HepG2 (cell line): ENCODE results near the gene IGFBP6. TPM values are rescaled to one million over a fixed set of nuclear protein-coding genes. Genes with fewer than 3 reads are reported as not detected.
A peak's percentile ranks its signal among the peaks of the same experiment; 100 is the strongest.

Experiments used
- BHLHE40 ChIP-seq: IDR thresholded peaks from 2 replicates; pipeline ENCODE4 v1.6.1; 2011; ENCODE audit warnings: low read length, improper control_type of control experiment
- FOSL2 ChIP-seq: sonication (generic); formaldehyde crosslinking; IDR thresholded peaks from 2 replicates; pipeline ENCODE4 v1.4.0; 2020; ENCODE audit warnings: missing genetic modification reagents
- FOXP1 ChIP-seq, 2 experiments: fragments of 450-650 bp in 1 of 2; IDR thresholded peaks; 2 replicates each; pipeline ENCODE4 v1.6.1; 2017 to 2018; ENCODE audit warnings: antibody characterized with exemption in 1 of 2
- HMGA1 ChIP-seq: sonication (generic); formaldehyde crosslinking; conservative IDR thresholded peaks from 2 replicates; pipeline ENCODE4 v1.4.0; 2020; ENCODE audit warnings: missing genetic modification reagents
- KDM5A ChIP-seq: fragments of 200-600 bp; sonication (generic); IDR thresholded peaks from 2 replicates; pipeline ENCODE4 v1.7.0; 2018; ENCODE audit warnings: antibody characterized with exemption, mild to moderate bottlenecking, low read length, borderline replicate concordance
- PITX1 ChIP-seq: sonication (generic); formaldehyde crosslinking; IDR thresholded peaks from 2 replicates; pipeline ENCODE4 v1.5.1; 2020; ENCODE audit warnings: mild to moderate bottlenecking, missing genetic modification reagents
- SALL2 ChIP-seq: sonication (generic); formaldehyde crosslinking; IDR thresholded peaks from 2 replicates; pipeline ENCODE4 v1.8.1; 2023; ENCODE audit warnings: mild to moderate bottlenecking, missing genetic modification reagents, inconsistent platforms
- ZNF17 ChIP-seq: sonication (generic); formaldehyde crosslinking; IDR thresholded peaks from 2 replicates; pipeline ENCODE4 v1.5.0; 2020; ENCODE audit warnings: mild to moderate bottlenecking, missing genetic modification reagents
- ZNF446 ChIP-seq: sonication (generic); formaldehyde crosslinking; IDR thresholded peaks from 2 replicates; pipeline ENCODE4 v1.5.0; 2020; ENCODE audit warnings: mild to moderate bottlenecking, missing genetic modification reagents
- ZNF660 ChIP-seq: sonication (generic); formaldehyde crosslinking; IDR thresholded peaks from 2 replicates; pipeline ENCODE4 v1.5.1; 2020; ENCODE audit warnings: mild to moderate bottlenecking, low read depth, missing genetic modification reagents, borderline replicate concordance
- ZNF746 ChIP-seq: sonication (generic); formaldehyde crosslinking; IDR thresholded peaks from 2 replicates; pipeline ENCODE4 v1.8.0; 2022; ENCODE audit warnings: mild to moderate bottlenecking, missing genetic modification reagents
- ZNF792 ChIP-seq: IDR thresholded peaks from 2 replicates; pipeline ENCODE4 v1.6.1; 2016
- polyA plus RNA-seq, 8 experiments: library from polyadenylated mRNA; depleted of rRNA in 3 of 8; stranded (reverse) in 7 of 8; unstranded in 1 of 8; fragments of >200 nt; fragmentation: Illumina TruSeq in 4 of 8; extraction: Trizol in 4 of 8; gene quantifications; 2 replicates each; pipeline versions ENCODE4 v1.2.1 to v1.2.3, GENCODE V29; 2011 to 2016; ENCODE audit warnings: low read depth in 4 of 8, missing spikeins in 1 of 8, mixed read lengths in 1 of 8; ENCODE audit not compliant: insufficient read depth in 1 of 8
- total RNA-seq, 5 experiments: library from RNA; depleted of rRNA; stranded (reverse); fragments of >200 nt; fragmentation: Illumina TruSeq; extraction: Trizol; gene quantifications; 2 replicates each; pipeline ENCODE4 v1.2.3, GENCODE V29; 2016; ENCODE audit warnings: low read depth in 1 of 5
- TF ChIP-seq, protein P1 (sequence below): sonication (generic); formaldehyde crosslinking; IDR thresholded peaks from 2 replicates; pipeline ENCODE4 v1.4.0; 2020; ENCODE audit warnings: missing genetic modification reagents
- TF ChIP-seq, protein P2 (sequence below): IDR thresholded peaks from 2 replicates; pipeline ENCODE4 v1.6.1; 2018; ENCODE audit warnings: missing genetic modification reagents
- TF ChIP-seq, protein P3 (sequence below): fragments of 450-650 bp; IDR thresholded peaks from 2 replicates; pipeline ENCODE4 v1.6.1; 2016
- TF ChIP-seq, protein P4 (sequence below), 2 experiments: sonication (generic) in 1 of 2; formaldehyde crosslinking in 1 of 2; IDR thresholded peaks; 2 replicates each; pipeline versions ENCODE4 v1.6.1 to v1.9.0; 2014 to 2022; ENCODE audit warnings: antibody characterized with exemption in 1 of 2, borderline replicate concordance in 1 of 2, inconsistent platforms in 1 of 2, low read depth in 1 of 2, missing genetic modification reagents in 1 of 2
- TF ChIP-seq, protein P5 (sequence below): sonication (generic); formaldehyde crosslinking; IDR thresholded peaks from 2 replicates; pipeline ENCODE4 v1.4.0; 2020; ENCODE audit warnings: missing genetic modification reagents; ENCODE audit errors: not compliant biosample characterization

Gene IGFBP6
- total and polyA plus RNA-seq, 2 of the 13 experiments (the other 11 are each of a cell fraction or from before 2014, with no cell fraction given), result 3.9 to 25.2 TPM

DNA sequence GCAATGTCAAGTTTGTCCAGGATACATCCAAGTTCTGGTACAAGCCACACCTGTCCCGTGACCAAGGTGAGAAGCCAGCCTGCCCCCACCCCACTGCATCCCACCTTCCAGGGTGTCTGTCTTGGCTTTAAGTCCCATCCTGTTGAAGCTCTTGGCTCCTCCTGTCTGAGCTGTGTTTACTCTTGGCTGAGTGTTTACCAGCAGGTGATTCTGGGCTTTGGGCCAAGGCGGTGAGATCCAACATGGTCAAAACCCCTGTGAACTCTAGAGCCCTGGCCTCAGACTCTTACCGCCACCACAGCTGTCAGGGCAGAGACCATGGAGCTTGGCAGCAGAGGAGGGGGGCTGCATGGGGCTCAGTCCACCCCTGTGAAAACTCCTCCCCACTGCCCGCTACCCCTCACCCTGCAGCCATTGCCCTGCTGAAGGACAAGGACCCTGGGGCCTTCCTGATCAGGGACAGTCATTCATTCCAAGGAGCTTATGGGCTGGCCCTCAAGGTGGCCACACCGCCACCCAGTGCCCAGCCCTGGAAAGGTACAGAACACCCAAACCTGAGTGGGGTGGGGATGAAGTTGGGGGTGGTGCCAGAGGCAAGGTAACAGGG is 36.0 kb upstream of the IGFBP6 start (continued):
- TF ChIP-seq, protein P1, sequence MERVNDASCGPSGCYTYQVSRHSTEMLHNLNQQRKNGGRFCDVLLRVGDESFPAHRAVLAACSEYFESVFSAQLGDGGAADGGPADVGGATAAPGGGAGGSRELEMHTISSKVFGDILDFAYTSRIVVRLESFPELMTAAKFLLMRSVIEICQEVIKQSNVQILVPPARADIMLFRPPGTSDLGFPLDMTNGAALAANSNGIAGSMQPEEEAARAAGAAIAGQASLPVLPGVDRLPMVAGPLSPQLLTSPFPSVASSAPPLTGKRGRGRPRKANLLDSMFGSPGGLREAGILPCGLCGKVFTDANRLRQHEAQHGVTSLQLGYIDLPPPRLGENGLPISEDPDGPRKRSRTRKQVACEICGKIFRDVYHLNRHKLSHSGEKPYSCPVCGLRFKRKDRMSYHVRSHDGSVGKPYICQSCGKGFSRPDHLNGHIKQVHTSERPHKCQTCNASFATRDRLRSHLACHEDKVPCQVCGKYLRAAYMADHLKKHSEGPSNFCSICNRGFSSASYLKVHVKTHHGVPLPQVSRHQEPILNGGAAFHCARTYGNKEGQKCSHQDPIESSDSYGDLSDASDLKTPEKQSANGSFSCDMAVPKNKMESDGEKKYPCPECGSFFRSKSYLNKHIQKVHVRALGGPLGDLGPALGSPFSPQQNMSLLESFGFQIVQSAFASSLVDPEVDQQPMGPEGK (CRISPR knock-in tag), result peak; percentile 86
- TF ChIP-seq, protein P2, sequence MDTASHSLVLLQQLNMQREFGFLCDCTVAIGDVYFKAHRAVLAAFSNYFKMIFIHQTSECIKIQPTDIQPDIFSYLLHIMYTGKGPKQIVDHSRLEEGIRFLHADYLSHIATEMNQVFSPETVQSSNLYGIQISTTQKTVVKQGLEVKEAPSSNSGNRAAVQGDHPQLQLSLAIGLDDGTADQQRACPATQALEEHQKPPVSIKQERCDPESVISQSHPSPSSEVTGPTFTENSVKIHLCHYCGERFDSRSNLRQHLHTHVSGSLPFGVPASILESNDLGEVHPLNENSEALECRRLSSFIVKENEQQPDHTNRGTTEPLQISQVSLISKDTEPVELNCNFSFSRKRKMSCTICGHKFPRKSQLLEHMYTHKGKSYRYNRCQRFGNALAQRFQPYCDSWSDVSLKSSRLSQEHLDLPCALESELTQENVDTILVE (CRISPR knock-in tag), result no peak; the same call in 1 of the 2 replicates
- TF ChIP-seq ZNF746 (CRISPR knock-in tag) (peak; percentile 63; the same call in 1 of the 2 replicates), KDM5A (no peak), FOSL2 (CRISPR knock-in tag) (peak; percentile 53; the same call in 1 of the 2 replicates), ZNF446 (no peak), BHLHE40 (no peak; the same call in 1 of the 2 replicates), HMGA1 (CRISPR knock-in tag) (no peak), ZNF792 (peak; percentile 80; the same call in 1 of the 2 replicates), ZNF660 (CRISPR knock-in tag) (no peak), SALL2 (CRISPR knock-in tag) (no peak; the same call in 1 of the 2 replicates), ZNF17 (CRISPR knock-in tag) (no peak), FOXP1 (IDR thresholded peaks at IDR 0.05) (peak; percentile 98), FOXP1 (CRISPR knock-in tag; IDR thresholded peaks at IDR 0.05) (peak; percentile 99), PITX1 (peak; percentile 72)
- TF ChIP-seq, protein P3, sequence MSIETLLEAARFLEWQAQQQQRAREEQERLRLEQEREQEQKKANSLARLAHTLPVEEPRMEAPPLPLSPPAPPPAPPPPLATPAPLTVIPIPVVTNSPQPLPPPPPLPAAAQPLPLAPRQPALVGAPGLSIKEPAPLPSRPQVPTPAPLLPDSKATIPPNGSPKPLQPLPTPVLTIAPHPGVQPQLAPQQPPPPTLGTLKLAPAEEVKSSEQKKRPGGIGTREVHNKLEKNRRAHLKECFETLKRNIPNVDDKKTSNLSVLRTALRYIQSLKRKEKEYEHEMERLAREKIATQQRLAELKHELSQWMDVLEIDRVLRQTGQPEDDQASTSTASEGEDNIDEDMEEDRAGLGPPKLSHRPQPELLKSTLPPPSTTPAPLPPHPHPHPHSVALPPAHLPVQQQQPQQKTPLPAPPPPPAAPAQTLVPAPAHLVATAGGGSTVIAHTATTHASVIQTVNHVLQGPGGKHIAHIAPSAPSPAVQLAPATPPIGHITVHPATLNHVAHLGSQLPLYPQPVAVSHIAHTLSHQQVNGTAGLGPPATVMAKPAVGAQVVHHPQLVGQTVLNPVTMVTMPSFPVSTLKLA, result no peak
- TF ChIP-seq, protein P4, sequence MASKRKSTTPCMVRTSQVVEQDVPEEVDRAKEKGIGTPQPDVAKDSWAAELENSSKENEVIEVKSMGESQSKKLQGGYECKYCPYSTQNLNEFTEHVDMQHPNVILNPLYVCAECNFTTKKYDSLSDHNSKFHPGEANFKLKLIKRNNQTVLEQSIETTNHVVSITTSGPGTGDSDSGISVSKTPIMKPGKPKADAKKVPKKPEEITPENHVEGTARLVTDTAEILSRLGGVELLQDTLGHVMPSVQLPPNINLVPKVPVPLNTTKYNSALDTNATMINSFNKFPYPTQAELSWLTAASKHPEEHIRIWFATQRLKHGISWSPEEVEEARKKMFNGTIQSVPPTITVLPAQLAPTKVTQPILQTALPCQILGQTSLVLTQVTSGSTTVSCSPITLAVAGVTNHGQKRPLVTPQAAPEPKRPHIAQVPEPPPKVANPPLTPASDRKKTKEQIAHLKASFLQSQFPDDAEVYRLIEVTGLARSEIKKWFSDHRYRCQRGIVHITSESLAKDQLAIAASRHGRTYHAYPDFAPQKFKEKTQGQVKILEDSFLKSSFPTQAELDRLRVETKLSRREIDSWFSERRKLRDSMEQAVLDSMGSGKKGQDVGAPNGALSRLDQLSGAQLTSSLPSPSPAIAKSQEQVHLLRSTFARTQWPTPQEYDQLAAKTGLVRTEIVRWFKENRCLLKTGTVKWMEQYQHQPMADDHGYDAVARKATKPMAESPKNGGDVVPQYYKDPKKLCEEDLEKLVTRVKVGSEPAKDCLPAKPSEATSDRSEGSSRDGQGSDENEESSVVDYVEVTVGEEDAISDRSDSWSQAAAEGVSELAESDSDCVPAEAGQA (IDR thresholded peaks at IDR 0.05; ENCODE audit: low read depth), result no peak; the same call in 1 of the 2 replicates
- TF ChIP-seq, protein P4 (CRISPR knock-in tag; IDR thresholded peaks at IDR 0.05; ENCODE audit: borderline replicate concordance), result no peak
- TF ChIP-seq, protein P5, sequence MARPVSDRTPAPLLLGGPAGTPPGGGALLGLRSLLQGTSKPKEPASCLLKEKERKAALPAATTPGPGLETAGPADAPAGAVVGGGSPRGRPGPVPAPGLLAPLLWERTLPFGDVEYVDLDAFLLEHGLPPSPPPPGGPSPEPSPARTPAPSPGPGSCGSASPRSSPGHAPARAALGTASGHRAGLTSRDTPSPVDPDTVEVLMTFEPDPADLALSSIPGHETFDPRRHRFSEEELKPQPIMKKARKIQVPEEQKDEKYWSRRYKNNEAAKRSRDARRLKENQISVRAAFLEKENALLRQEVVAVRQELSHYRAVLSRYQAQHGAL (CRISPR knock-in tag), result no peak
